AG04449 (cell line): Measurements from ENCODE around the gene KCNK18.

Source experiments
- CTCF ChIA-PET: fragments of 350-600 bp; formaldehyde crosslinking; extraction: SDS; loops from one replicate; lab custom pipeline; 2021; ENCODE audit warnings: antibody characterized with exemption; lab: Yijun Ruan, JAX
- POLR2A ChIA-PET: fragments of 400-600, 350-600 bp; formaldehyde crosslinking; extraction: SDS; loops from one replicate; lab custom pipeline; 2020; ENCODE audit warnings: antibody characterized with exemption, inconsistent platforms; lab: Yijun Ruan, JAX
- DNase-seq: peaks from one replicate; pipeline ENCODE4 v3.0.0-alpha.2; 2010; ENCODE audit warnings: low read depth, low spot score
- H3K4me3 ChIP-seq: 2 replicates; pipeline ENCODE4 v1.5.1; 2011; ENCODE audit warnings: low read depth, mild to moderate bottlenecking, control low read depth, low read length
- CTCF ChIP-seq: IDR thresholded peaks from one replicate; pipeline ENCODE4 v1.5.1; 2011; ENCODE audit warnings: mild to moderate bottlenecking, moderate library complexity, low read length, control low read depth, inconsistent platforms; ENCODE audit not compliant: insufficient read depth; ENCODE audit errors: missing control alignments

The KCNK18 gene

DNA sequence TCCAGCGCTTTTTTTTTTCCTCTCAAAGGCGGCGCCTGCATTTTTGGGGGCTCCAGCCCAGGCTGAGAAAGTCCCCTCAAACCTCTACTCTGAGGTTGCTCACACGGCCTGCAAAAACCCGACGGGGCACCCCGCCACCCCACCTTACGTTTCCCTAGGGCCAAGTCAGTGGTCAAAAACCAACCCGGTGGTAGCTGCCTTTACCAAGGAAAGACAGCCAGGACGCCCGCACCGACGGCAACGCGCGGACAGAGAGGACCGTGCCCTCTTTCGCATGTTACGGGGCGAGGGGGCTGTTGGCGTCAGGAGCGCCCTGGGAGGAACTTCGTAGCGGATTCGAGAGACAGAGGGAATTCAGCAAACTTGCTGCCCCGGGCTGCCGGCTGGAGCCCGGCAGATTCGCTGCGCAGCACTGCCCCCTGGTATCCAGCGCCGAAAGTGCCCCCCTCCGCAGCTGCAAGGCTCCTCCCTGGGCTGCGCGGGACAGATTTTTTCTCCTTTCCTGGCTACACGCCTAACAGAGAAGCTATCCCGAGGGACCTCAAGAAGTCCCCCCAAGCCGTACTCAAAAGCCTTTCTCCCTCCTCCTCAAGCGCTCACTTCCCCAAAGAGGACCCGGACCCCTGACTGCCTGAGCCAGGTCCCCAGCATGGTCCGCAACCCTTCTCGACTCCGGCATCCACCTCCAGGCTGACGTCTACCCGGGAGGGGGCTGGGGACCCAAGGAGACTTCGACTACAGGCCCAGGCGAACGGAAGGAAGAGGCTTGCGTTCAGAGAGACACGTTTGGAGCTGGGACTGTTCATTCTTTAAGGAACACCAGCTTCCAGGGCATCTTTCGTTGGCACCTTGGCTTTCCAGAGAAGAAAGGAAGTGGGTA, 31.5 kb upstream of the KCNK18 start:
- CTCF ChIA-PET: interaction anchor here (1.0 to 17.7 kb wide), 14 partner anchors 8 to 539 kb away, joined by 3 to 809 read pairs (median 8); no protein-coding TSS in a partner anchor
- no peak for DNase-seq
- H3K4me3 ChIP-seq: peak overlapping the region; percentile 18; the same call in 1 of the 2 replicates
- TF ChIP-seq CTCF: peak; percentile 80
- POLR2A ChIA-PET: no interaction called here

DNA sequence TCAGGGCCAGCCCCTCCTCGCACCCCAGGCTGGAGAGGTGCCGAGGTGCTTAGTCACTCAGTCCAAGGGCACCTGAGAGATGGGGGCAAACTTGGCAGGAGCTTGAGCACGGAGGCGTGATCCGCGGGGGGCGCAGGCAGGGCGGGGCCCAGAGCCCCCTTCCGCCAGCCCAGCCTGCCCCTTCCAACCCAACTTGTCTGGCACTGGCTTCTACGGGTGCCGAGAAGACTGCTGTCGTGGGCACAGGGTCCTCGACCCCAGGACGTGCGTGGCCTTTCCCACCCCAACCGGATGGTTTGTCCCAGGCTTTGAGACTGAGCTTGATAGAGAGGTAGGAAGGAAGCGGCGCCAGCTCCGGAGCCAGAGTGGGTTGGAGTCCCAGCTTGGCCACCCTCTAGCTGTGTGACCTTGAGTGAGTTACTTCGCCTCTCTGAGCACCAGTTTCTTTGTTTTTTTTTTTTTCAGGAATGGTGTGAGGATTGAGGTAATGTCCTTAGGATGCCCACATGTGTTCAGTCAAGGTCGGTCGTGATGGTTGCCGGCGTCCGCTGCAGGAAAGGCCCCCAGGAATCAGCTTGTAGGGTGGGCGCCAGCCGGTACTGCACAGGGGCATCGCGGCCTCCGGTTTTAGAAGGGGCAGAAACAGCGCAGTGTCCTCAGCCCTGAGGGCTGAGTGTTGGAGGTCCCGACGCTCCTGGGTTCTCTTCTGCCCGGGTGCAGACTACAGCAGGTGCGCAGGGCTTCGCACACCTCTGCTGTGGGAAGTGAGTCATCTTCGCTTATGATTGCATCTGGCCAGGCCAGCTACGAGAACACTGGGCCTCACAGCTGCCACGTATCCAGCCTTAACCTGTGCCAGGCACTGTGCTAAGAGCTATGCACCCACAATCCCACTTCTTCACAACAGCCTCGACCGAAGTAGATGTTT, 30.6 kb upstream of the KCNK18 start:
- no peak overlapping the region for H3K4me3 ChIP-seq
- no peak for DNase-seq
- TF ChIP-seq CTCF: no peak
- POLR2A ChIA-PET: no interaction called here
- CTCF ChIA-PET: interaction anchor here (0.6 to 17.7 kb wide), 24 partner anchors 8 to 540 kb away, joined by 3 to 809 read pairs (median 4); no protein-coding TSS in a partner anchor

DNA sequence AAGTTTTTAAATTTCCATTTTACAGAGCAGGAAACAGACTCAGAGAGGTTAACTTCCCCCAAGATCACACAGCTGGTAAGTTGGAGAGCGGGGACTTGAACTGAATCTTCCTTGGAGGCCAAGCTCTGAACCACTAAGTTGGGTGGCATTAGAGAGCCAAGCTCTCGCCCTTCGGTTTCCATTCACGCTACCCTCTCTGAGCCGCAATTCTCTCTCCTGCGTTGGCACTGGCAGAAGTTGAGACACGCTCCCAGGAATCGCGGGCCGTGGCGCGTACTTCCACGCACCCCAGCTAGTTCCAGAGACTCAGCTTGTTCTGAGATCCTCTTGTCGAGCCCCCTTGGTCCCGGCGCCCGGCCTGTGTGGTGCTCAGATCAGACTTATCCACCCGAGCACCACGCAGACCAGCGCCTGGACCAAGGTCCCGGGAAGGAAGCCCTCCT, 29.9 kb upstream of the KCNK18 start:
- POLR2A ChIA-PET: no interaction called here
- no peak for TF ChIP-seq CTCF
- no peak overlapping the region for H3K4me3 ChIP-seq
- CTCF ChIA-PET: interaction anchor here (0.6 to 17.7 kb wide), 27 partner anchors 8 to 540 kb away, joined by 3 to 809 read pairs (median 4); no protein-coding TSS in a partner anchor
- no peak for DNase-seq

DNA sequence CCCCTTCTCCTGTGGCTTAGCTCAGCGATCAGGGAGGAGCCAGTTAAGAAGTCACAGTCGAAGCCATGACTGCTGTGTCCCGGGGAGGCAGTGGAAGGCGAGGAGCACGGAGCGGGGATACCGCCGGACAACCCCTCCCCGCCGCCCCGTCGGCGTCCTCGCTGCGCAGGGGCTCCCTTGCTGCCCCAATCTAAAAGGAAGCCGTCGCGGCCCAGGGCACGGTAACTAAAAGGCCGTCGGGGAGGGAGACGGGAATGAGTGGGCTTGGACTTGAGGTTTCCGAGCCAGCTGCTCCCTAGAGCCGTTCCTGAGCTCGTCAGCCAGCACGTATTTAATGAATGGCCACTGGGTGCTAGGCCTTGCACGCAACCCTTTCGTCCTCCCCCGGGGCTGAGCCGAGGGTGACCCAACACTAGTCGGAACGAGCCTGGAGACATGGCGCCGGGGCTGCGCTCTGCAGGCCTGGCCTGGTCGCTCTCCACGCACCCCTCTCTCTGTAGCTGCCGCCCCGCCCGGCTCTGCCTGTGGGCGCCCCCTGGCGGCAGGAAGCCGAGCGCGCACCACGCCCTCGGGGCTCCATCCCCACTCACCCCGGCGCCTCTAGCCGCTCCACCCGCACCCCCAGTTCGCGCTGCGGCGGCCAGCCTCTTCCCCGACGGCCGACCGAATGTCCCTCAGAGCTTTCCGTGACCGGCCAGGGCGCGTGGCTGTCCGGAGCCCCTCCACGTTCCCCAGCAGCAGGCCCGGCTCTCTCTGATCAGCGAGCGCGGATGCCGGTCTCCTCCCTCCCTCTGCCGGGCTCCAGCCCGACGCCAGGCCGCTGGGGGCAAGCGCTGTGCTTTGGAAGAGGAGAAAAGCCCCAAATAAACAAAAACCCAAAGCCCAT, 29.3 kb upstream of the KCNK18 start:
- TF ChIP-seq CTCF: peak; percentile 89
- POLR2A ChIA-PET: no interaction called here
- no peak overlapping the region for H3K4me3 ChIP-seq
- DNase-seq: no peak
- CTCF ChIA-PET: interaction anchor here (0.8 to 17.7 kb wide), 27 partner anchors 7 to 505 kb away, joined by 3 to 809 read pairs (median 4); no protein-coding TSS in a partner anchor

DNA sequence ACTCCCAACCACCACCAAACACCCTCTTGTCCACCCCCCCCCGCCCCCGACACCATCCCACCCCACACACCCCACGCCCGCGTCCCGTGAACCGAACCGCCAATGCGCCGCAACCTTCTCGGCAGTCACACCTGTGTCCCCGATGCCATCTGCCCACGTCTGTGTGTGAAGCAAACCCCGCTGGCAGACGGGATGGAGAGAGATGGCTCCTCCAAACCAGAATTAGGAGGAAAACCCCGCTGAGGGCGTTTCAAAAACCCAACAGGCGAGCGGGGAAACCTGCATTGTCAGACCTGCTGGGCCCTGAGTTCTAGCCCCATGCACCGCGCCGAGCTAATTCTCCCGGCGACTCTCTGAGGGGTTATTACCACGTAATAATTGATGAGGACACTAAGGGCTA, 28.6 kb upstream of the KCNK18 start:
- no peak for TF ChIP-seq CTCF
- CTCF ChIA-PET: interaction anchor here (0.8 to 17.7 kb wide), 16 partner anchors 9 to 487 kb away, joined by 3 to 809 read pairs (median 4); no protein-coding TSS in a partner anchor
- DNase-seq: no peak
- H3K4me3 ChIP-seq: no peak overlapping the region
- POLR2A ChIA-PET: no interaction called here
